Vagina (tissue), 2 donors: ENCODE measurements around the gene MGAT5.

Experiments
- POLR2A ChIP-seq, 2 donors: fragments of 450-650 bp; IDR thresholded peaks; one replicate each; pipeline ENCODE4 v1.6.1; 2017; ENCODE audit warnings: antibody characterized with exemption in 2 of 2, mild to moderate bottlenecking in 2 of 2, moderate library complexity in 2 of 2
- TF ChIP-seq, protein P1 (sequence below), 3 experiments: fragments of 450-650 bp in 2 of 3; fragments of 200-600 bp in 1 of 3; sonication (generic) in 1 of 3; IDR thresholded peaks; one replicate each; pipeline ENCODE4 v1.5.1; 2017 to 2019; ENCODE audit warnings: antibody characterized with exemption in 3 of 3, mild to moderate bottlenecking in 2 of 3, moderate library complexity in 2 of 3

DNA sequence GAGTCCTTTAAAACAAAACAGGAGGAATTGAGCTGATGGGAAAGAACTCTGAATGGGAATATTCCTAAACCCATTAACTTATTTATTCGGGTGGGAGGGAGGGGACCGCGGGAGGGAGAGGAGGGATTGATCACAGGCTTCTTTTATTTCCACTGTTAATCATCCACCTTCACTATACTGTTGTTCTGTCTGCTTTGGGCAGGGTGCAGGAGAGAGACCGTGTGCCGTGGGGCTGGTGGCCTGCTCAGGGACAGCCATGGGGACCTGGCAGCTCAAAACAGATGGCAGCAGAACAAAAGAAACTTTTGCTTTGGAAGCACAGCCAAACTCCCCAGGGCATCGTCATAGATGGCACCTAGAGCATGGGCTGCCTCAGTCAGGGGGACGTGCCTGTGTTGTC is 195.3 kb downstream of the MGAT5 start:
- TF ChIP-seq, protein P1, sequence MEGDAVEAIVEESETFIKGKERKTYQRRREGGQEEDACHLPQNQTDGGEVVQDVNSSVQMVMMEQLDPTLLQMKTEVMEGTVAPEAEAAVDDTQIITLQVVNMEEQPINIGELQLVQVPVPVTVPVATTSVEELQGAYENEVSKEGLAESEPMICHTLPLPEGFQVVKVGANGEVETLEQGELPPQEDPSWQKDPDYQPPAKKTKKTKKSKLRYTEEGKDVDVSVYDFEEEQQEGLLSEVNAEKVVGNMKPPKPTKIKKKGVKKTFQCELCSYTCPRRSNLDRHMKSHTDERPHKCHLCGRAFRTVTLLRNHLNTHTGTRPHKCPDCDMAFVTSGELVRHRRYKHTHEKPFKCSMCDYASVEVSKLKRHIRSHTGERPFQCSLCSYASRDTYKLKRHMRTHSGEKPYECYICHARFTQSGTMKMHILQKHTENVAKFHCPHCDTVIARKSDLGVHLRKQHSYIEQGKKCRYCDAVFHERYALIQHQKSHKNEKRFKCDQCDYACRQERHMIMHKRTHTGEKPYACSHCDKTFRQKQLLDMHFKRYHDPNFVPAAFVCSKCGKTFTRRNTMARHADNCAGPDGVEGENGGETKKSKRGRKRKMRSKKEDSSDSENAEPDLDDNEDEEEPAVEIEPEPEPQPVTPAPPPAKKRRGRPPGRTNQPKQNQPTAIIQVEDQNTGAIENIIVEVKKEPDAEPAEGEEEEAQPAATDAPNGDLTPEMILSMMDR (IDR thresholded peaks at IDR 0.05) = no peak
- no peak for TF ChIP-seq POLR2A (IDR thresholded peaks at IDR 0.05)
